GM21515 (cell line): ENCODE data around the gene CELF2.

Experiments used
- ATAC-seq: cut with Tn5 transposase; IDR thresholded peaks from one replicate; pipeline ENCODE4 v1.9.1; 2021; ENCODE audit not compliant: unreplicated experiment

CELF2 gene

DNA sequence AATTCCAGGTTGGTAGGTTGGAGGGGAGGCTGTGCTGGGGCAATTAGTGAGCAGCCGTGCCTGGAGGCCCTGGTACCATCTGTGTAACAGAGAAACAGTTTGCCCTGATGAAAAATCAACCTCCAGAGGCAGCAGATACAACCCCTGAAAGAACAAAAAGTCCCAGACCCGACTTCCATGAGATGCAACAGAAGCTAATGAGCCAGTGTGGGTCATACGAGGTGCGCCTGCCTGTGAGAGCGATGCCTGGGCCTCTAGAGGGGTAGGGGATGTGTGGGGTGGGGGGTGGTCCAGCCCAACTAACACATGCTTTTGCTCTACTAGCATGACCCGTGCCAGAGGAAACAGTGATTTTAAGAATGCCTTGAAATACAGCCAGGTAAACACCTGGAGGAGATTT lies 39.3 kb downstream of the CELF2 start:
- ATAC-seq: no peak

DNA sequence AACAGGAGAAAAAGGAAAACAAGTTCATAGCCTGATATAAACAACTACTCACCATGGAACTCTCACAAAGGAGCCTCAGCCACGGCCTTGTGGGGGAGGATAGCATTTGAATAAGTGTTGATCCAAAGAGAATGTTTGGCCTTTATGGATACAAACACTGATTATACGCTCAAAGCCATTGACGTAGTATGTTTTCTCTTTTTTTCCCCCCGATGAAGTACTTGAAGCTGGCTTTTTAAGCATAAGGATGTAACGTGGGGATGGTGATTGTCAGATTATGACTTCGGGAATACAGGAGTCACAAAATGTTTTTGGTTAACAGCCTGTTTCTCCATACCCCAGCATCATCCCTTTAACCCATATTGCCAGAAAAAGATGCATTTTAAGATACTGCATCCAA lies 39.8 kb downstream of the CELF2 start:
- ATAC-seq: no peak

DNA sequence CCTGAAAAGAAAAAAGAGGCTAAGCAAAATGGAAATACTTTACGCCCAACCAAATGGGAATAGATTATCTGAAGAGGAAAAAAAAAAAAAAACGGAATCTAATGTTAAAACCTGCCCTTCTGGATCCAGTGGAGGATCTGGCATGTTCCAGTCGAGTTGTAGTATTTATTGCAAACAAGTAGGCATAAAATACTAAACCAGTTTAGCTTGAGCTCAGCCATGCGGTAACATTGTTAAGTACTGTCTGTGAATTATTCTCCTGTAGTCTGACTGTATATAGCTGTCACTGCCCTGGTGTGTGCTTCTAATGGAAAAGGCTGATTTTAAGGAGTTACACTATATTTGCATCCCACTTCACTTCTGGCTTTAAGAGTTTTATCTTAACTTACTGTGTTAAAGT lies 40.3 kb downstream of the CELF2 start:
- no peak for ATAC-seq

DNA sequence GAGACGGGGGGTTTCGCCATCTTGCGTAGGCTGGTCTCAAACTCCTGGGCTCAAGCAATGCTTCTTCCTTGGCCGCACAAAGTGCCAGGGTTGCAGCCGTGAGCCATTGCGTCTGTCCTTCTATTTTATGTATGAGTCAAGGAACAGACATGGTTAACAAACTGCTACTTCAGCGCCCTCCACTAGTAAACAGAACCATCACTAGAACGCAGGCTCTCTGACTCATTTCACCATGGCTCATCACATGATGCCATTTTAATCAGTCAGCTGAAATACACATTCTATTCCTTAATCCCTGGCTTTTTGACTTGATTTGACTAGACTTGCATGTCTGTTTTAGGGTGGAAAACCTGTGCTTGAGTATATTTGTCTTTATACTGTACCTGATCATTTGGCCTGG lies 41.3 kb downstream of the CELF2 start:
- ATAC-seq: no peak

DNA sequence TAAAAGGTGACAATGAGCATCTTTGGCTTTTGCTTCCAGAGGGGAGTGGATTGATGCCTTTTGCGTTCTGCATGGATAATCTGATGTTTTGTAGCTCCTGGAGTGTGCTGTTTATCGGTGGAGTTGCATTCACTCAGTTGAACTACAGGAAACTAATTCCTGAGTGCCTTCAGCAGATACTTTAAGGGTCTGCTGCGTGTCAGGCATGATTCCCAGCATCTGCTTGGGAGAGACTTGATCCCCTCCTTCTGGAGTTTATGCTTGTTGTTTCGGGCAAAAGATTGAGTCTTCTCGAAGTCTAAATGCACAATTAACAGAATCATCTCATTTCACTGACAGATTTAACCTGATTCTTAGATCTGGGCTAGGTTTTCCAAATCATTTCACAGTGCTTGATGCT lies 46.2 kb downstream of the CELF2 start:
- ATAC-seq: no peak

DNA sequence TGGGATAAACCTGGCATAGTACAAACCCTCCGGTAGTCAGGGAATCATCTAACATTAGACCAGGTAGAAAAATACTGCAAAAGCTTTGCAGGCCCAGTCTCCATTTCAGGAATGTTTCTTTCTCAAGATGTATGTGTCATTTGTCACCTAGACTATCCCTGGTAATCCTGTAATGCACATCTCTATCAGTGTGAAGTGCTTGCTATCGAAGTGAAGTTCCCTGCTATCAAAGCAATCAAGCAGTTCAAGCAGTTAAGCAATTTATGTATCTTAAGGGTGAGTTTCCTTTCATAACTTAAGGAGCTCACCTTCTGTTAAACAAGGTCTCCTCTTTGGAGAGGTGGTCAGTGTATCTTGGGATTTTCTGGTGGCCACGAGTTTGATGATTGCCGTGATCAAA lies 47.2 kb downstream of the CELF2 start:
- no peak for ATAC-seq

DNA sequence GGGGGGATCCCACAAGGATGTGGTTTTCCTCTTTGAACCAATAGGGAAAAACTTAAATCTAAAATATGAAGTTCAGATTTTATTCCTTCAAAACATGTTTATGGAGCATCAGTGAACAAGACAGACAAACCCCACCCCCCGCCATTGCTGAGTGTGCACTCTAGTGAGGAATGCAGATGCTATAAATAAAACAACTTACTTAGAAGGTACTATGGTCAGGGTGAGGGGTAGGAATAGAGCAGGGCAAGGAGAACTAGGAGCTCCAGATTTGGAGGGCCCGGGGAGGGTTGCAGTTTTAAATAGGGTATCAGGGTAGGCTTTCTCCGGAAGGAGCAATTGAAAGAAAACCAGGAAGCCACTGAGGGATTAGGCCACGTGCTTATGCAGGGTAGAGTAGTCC lies 47.9 kb downstream of the CELF2 start:
- no peak for ATAC-seq

DNA sequence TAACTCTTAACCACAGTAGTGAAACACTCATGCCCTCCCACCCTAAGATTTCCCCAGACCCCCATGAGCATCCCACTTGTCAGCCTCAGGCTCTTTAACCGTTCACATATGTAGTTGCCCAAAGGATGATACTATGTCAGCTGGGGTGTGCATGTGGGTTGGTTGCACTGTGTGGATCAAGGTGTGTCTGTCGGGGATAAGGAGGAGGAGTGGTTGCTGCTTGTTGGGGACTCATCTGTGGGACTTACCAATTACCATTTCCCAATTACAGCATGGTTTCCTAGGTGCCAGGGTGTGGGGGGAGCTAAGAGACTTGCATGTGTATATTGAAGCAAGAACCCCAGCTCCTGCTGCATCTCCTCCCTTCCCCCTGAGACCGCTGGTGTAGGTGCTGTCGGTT lies 48.8 kb downstream of the CELF2 start:
- ATAC-seq: no peak

DNA sequence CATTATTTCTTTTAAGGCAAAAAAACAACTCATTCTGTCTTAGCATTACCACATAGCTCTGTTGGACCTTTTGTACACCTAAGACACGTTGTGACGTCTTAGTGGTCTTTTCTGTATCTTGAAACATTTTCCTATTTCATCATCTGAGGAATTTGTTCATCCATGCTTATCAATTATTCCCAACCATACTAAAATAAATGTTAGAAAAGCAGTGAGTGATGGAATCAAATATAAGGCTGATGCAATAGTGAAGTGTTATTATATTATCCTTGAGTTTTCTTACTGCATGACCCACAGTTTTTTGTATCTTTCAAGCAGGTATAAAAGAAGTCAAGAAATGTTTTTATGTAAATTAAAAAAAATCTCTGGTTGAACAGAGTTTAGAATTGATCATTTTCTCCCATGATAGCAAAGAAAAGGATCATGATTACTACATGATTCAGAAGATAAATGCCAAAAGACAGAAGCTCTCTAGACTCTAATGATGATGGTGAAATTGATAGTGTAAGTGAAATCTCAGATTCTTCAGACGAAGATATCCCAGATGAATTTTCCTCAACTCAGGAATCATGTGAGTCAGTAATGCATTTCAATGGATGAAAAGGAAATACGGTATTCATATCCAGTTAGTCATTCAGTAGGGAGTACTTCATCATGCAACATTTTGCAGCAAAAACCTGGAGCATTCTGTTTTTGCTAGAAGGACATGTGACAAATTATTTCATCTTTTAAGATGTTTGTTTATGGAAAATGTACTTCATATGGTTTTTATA lies 51.4 kb downstream of the CELF2 start:
- no peak for ATAC-seq

DNA sequence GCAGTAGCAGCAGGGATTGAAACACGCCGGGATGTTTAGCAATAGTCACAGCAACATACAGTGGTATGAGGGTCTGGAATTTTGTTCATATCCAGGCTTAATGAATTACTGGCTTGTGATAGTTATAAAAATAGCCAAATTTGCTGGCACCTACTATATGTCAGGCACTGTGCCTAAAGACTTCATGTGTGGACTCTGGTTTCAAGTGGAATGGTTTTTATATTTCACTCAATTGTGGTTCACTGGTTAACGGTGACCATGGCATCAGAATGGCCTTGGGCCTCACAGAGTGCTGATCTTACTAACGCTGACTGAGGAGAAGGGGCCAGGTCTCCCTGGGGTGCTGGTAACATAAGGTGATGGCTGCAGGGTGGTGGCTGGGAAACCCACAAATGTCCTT lies 55.7 kb downstream of the CELF2 start:
- ATAC-seq: no peak

DNA sequence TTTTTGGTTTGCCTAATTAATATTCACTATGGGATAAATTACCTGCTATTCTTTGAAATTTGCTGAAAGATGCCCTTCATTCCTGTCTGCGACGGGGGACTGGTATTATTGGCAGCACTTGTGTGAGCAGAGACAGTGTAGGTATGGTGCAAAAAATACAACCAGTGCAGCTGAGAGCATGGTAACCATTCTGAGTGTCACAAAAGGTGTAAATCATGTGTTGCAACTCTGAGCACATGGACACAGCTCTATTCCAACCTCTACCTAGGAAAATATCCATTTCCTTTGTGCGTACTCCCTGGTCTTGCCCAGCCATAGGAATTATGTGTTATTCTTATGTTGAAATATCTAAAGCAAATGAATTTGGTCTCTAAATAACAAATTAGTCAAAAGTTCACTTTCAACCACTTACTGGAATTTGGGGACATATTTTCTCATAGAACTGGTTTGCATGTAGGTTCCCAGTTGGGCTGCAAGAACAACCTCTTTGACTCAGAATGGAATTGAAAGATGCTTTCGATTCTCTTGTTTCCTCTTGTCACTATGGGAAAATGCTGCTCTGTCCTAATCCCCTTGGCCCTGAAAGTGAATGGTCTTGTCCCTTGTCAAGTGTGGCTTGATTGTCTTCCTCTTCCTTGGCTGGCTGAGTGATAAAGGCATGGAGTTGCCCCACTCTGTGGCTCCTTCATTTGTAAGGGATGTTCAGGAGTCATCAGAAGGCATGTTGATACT lies 57.0 kb downstream of the CELF2 start:
- peak; percentile 83 for ATAC-seq

DNA sequence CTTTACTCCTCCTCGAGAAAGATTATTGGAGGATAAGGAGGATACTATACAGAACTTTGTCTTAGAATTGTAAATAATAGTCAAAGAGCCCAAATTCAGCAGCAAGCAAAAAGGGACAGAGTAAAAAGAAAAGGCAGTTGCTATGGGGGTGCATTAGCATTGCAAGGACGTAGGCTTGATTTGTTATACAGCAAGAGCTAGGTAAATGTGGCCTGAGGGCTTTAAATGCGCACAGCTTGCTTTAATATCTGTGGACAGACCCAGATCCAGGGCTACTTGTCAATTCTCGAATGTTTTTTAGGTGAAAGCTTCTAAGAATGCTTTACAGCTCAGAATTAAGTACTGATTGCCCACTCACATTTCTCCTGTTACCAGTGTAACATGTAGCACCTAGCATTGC lies 58.5 kb downstream of the CELF2 start:
- no peak for ATAC-seq

DNA sequence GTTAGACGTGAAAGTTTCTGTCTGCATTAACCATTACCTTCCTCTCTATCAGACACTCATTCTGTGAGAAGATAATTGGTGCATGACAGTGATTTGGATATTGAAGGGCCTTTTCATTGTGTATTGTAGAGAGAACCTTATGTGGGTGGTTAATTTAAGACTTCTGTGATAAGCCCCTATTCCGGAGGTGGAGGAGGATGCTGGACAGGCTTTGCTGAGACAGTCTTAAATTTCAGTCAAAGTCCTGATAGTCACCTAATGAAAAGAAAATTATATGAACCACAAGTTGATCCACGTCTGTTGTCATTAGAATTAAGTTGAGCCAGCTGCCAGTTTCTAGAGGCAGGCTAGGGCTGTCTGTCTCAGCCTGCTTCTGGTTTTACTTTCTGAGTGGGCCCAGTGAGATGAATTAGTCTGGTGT lies 62.9 kb downstream of the CELF2 start:
- peak; percentile 75 for ATAC-seq

DNA sequence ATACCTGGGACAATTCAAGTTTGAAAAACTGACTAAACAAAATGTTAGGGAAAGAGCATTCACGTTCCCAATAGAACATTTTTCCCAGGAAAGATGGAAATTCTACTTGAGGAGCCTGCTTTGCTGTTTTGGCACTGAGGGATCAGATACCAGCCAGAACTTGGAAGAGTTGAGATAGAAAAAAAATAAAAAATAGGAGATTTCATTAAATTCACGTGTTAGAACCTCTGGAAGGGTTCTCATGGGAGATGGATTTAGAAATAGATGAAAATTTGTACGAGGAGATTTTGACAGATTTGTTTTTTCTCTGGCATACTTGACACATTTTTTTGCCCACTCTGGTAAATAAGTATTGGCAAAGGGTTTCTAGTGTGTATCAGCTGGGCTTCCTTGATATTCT lies 63.7 kb downstream of the CELF2 start:
- ATAC-seq: no peak

DNA sequence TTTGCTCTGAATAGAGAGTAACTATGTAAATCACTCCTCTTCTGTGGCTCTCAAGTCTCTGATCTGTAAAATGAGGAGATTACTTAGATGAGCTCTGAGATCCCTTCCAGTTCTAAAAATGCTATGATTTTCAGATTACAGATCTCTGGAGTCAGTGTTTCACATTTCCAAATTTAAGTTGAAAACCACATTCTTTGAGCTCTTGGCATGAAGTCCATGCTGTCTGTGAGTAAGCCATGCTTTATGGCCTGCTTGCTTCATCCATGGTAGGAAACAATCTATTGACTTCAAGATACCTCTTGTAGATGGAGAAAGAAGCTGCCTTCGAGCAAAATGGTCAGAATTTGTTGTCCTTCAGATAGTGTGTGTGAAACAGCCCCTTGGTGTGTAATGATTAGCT lies 64.9 kb downstream of the CELF2 start:
- ATAC-seq: no peak

DNA sequence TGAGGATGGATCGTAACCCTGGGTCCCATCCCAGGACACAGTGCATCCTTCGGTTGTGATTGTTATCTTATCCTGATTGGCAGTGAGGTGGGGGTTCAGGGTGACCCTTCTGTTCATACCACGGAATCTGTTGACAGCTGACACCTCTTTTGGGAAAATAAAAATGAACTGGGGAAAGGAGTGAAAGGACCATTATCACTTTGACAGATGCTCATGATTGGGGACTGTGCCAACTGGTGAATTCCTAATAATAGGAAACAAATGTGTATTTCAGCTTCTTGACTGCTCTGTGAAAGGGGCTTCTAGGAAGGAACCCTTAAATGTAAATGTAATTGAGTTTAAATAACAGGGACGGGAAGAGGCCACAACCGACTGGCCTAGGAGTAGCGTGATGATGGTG lies 65.4 kb downstream of the CELF2 start:
- ATAC-seq: no peak

DNA sequence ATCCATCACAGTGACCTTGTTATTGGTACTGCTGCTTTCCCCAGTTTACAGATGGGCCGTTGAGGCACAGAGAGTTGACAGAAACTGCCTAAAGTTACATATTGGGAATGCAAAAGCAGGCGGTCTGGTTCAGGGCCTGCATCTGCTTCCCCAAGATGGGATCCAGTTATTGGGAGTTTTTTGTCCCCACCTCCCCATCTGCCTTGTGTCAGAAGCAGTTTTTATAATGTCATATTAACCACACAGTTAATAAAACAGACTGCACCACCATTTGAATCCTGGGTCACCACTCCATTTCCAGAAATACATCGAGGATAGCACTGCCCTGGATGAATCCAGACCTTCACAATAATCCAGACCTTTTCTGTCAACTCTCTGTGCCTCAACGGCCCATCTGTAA lies 67.9 kb downstream of the CELF2 start:
- ATAC-seq: no peak

DNA sequence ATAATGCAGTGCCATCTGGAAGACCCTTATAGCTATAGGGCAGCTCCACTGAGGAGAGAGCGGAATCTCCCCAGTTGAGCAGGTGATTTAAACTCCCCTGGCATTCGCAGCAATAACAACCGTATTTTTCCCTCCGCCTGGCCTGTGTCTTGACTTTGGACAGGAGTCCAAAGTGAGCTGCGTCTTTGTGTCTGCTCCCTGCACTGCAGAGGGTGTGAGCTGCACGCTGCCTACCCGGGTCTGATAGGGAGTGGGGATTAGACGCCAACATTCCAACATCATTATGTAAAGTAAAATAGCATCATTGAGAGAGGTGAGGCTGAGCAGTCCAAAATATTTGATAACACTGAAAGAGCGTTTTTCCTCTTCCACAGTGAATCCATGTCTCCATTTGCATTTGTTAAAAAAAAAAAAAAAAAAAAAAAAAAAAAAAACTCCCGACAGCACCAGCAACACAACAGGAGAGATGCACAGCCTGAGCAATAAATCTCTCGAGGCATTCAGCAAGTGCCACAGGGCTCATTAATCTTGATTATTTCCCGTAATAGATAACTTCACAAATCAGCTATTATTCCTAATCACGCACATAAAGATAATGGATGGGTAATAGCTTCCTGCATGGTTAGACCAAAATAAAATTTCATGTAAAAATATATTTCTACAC lies 68.6 kb downstream of the CELF2 start:
- no peak for ATAC-seq

DNA sequence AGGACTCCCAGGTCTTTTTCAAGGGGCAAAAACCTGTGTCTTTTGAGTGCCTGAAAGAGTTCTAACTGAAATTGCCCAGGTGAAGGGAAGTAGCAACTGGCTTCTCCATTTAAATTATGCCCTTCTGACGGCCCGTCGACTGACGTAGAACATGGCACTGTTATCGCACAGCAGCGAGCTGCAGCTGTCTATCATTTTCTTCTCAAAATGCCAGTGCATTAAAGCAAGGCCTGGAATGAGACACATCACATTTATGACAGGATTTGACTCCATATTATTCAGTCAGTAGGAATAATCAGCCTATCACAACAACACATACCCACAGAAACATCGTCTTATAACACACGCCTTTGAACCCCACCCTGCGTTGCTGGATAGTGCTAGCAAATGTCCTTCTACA lies 69.7 kb downstream of the CELF2 start:
- ATAC-seq: no peak

DNA sequence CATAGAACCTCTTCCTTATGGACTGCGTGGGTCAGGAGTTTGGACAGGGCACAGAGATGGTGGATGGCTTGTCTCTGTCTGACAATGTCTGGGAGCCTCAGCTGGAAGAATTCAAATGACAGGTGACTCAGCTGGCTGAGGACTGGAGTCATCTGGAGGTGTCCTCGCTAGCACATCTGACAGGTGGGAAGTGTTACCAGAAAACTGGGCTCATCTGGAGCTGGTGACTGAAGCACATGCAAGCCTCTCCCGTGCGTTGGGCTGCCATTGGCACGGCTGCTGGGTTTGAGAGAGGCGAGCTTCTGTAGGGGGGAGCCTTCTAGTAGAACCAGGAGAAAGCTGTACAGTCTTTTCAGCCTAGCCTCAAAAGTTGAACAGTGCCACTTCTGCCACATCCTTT lies 71.0 kb downstream of the CELF2 start:
- no peak for ATAC-seq

DNA sequence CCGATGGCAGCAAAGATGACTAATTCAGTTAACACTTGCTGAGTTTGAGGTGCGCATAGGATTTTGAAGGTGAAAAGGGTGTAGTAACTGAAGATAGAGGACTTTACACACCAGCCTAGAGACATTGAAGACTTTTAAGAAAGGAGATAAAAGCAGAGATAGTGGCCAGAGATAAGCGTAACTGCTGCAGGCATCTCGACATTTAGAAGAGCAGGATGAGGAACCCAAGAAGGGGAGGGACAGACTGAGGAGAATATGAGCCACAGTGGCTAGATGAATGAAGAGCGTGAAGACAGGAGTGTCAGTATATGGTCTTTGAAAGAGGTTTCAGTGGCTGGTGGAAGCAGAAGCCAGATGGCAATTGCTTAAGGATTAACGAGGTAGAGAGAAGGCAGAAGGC lies 71.6 kb downstream of the CELF2 start:
- ATAC-seq: no peak

DNA sequence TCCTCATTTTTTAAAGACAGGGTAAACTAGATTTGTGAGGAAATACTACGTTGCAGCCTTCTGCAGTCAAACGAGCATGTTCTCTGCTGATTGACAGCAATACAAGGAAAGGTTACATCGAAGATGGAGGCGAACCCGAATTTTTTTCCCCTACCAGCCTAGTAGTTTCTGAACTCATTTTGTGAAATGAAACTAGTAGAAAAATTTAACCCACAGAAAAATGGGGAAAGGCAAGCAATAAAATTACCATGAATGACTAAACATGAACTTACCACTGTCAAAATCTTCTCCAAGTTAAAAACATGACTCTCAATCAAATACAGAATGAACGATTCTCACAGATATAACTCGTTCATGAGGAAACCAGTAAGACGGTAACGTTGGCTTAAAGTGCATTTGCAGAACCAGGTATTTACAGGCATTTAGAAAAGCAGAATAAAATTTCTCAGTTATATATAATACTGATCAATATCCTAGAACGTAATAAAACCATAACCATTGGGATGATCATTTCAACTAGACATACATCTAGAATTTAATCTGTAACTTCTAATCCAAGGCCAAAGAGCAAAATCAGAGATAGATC lies 73.9 kb downstream of the CELF2 start:
- no peak for ATAC-seq
